Right ventricle myocardium inferior (tissue), 1 donor: ENCODE data around the gene PRLHR. TPM values are rescaled to one million over a fixed set of nuclear protein-coding genes. Genes with fewer than 3 reads are reported as not detected.

Experiments used
- ATAC-seq: fragments of 200-7000 bp; cut with Tn5 transposase; one replicate; pipeline ENCODE4 v1.9.1; 2020; ENCODE audit warnings: mild to moderate bottlenecking, moderate library complexity
- DNase-seq: peaks from one replicate; pipeline ENCODE4 v3.0.0; 2021; ENCODE audit errors: missing footprints
- intact Hi-C: fragments of 100-400 bp; cut with DNase I; formaldehyde crosslinking; loops from one replicate; pipeline ENCODE4 v1.11.0; 2022
- total RNA-seq: library from RNA; stranded (reverse); fragmentation: NEBNext Ultra II Directional; extraction: Animal tissue kit (Norgen Biotek cat#: 25700); gene quantifications from one replicate; pipeline ENCODE4 v1.2.1, GENCODE V29; 2021
- donor health status: DM: no; HTN: yes; CAD: no; lungs with severe emphysema.

PRLHR gene
- total RNA-seq, 1 donor from 2014 or later = not detected

DNA sequence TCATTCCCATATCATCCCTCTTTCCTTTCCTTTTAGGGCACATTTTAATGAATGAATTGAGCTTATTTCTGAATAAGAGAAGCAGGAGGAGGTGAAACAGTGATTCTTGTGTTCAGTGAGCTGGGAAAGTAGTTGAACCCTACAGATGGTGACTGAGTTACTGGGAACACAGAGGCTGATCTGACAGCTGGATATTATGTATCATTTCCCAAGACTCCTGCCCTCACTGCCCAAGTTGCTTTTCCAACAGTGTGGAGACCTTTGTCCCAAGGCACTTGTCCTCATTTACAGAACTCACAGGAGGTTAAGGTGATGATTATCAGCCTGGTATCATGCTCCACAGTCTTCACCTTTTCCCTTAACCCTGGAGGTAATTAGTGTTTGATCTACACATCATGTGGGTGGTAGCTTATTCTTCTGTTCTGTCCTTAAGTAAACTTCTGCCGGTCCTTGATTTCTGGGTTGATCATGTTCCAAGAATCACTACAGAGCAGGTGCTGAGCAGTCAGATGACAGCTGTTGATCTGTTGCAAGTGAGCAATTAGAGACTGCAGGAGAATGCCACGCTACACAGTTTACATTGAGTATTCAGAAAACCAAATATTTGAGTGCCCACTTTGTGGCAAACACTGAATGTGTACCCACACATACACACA lies 2.6 kb downstream of the PRLHR start:
- DNase-seq = no peak
- intact Hi-C loops = no loop called here

DNA sequence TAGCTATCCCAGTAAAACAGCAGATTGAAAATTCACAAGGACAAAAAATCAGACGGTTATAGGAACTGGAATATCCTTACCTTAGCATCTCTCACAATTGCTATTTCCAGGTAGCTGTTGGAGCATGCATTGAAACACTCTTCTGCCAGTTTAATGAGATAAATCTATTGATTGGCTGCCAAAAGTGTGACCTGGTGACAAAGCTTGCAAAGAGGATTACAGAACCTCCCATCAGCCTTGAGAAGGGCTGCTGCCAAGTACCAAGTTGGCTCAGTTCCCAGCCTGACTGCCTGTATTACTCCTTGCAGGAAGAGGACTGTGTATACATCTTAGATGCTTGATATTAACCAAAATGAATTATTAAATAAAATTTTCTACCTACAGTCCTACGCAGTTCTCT lies 5.1 kb downstream of the PRLHR start:
- ATAC-seq (no peak), DNase-seq (no peak)
- intact Hi-C loops = no loop called here

More for the DNA sequence above, 2.6 kb downstream of the PRLHR start:
- ATAC-seq = no peak

DNA sequence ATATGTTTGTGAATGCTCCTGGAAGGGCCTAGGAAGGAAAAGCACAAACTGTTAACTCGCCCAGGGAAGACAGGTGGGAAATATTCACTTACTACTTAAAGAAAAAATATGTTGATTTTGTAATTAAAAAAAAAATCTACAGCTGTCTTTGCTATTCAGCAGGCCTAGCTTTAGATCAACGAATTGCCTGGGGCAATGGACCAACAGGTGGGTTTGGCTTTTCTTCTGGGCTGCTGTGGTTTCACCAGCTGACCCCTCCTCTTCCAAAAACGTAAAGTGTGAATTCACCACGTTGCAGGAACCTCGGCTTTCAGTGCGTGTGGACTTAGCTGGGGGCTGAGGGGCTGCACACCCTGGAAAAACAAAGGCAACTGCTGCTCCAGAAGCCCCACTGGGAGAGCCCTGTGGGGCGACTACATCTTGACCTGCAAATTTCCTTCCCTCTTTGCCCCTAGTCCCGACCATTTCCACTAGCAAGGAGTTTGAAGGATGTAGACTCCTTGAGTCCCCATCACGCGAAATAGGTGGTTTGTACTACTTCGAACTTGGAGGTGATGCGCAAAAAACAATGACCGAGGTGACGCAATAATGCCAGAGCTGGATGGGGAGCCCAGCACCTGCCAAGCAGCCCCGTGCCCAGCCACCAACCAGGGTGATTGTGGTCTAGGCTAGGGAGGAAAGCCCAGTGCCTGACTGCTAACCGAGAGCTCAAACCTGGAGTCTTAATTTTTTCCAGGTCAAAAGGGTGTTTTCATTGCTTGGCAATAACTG lies 7.4 kb downstream of the PRLHR start:
- intact Hi-C loops = no loop called here
- DNase-seq (no peak), ATAC-seq (no peak)

DNA sequence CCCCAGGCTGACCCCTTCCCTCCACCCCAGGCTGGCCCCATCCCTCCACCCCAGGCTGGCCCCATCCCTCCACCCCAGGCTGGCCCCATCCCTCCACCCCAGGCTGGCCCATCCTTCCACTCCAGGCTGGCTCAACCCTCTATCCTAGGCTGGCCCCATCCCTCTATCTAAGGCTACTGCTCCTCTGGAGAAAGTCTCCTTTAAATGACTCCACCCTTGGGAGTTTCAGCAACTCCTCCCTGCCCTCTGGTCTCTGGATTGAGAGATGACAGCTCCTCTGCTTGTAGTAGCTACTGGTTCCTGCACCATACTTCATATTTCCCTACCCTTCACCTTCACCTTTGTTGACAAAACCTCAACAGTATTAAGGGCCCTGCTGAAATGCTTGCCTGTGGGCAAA lies 8.5 kb downstream of the PRLHR start:
- DNase-seq = no peak
- ATAC-seq = no peak
- intact Hi-C loops = no loop called here

DNA sequence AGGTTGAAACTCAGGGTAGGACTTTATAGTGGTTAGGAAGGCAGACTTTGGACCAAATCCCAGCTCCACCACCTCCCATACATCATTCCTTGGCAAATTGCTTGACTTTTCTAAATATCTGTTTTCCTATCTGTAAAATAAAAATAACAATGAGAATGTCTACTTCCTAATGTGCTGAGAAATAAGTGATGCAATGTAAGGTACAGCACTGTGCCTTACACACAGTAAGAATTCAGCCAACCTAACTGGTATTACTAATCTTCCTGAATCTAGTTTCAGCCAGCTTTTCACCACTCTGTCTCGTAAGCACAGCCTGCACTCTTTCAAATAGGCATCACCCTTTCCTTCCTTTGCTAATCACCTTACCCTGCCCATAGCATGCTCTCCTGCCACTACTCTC lies 9.7 kb downstream of the PRLHR start:
- ATAC-seq = no peak
- no peak for DNase-seq
- intact Hi-C loops = no loop called here

DNA sequence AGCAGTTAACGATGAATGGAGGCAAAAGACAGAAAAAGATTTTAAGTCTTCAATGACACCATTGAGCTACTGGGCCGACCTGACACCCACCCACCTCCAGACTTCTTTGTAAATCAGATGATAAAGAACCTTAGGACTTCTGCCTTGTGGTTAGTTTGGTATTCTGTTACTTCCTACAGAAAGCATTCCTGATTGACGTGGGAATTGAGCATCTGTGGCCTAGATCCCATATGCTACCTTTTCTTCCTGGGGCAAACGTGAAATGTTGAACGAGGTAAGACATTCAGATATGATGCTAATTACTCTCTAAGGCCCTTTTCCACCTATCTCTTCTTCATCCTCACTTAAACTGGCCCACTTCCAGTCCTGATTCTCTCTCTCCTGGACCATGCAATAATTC lies 10.2 kb downstream of the PRLHR start:
- ATAC-seq = no peak
- intact Hi-C loops = no loop called here
- no peak for DNase-seq

DNA sequence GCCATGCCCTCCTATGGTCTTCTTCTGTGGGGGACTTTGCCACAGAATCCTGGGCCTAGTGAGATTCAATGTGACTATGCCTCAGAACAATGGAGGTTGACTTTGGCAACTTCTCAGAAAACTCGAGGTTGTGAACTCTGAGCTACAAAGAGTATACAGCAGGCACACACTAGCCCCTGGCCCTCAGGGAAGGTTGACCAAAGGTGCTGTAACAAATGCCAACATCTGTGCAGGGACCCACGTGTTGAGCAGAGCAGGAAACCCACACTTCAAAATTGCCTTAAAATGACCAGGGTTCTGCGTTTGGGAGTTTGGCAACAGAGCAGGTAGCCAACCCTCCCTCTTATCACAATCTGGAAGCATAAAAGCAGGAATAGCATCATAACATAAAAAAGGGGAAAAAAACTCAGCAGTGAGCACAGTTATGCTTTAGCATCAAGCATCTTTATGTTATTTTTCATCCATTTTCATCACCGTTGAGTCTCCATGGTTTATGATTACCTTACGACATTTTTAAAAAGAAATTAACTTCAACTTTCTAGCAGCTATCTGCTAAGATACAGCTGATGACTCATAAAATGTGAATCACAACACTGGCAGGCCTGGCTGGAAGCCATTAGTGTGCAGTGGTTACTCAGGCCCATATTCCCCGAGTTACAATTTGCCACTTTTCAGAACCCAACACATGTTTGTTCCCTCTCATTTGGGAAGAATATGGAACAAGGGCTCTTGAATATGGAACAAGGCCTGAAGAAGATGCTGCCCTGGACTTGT lies 11.1 kb downstream of the PRLHR start:
- DNase-seq (no peak), ATAC-seq (no peak)
- intact Hi-C loops = no loop called here

DNA sequence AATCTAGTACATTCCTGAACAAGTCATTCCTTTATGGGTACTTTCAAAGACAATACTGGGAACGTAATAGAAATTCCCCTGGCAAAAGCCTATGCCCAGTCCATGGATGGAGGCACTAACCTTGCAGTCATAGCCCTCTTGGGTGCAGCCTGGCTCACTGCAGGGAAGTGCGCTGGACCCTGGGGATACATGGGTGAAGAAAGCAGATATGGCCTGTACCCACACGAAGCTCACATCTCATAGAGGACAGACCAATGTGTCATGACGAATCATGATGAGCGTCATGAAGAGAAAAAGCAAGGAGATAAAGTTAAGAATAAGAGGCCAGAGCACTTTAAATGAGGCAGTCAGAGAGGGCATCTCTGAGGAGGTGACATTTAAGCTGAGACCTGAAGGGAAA lies 11.8 kb downstream of the PRLHR start:
- DNase-seq = no peak
- ATAC-seq = no peak
- intact Hi-C loops = no loop called here

DNA sequence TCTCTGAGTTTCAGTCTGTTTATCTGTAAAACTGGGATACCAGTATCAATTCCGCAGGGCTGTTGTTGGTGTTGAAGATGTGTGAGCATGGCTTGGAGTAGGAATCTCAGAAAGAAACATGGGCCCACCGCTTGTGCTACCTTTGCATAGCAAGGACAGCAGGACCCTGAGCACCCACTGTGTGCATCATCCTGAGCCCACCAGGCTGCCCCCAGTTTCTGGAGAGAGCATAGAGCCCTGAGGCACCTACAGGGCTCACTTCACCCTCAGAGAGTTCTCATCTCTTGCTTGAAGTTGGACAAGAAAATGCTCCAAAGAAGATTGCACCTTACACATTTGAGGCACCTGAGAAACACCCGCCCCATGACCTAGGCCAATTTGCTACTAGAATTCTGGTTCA lies 12.9 kb downstream of the PRLHR start:
- ATAC-seq = no peak
- intact Hi-C loops = no loop called here
- DNase-seq = no peak

DNA sequence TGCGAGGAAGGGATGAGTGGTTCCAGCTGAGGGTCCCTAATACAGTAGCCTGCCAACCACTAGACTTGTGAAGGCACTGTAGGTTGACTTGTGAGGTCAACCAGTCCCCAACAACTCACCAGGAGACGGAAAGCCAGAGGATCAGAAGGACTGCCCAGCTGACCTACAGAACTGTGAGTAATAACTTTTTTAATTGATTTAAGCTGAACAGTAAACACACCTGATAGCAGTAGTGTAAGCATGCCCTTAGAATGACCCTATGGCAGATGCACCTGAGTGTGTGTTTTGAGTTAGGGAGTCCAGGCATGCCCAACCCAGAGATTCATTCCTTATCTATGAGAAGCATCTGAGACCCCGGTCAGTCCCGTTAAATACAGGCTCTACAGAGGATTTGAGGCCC lies 14.1 kb downstream of the PRLHR start:
- intact Hi-C loops = no loop called here
- no peak for ATAC-seq
- no peak for DNase-seq

DNA sequence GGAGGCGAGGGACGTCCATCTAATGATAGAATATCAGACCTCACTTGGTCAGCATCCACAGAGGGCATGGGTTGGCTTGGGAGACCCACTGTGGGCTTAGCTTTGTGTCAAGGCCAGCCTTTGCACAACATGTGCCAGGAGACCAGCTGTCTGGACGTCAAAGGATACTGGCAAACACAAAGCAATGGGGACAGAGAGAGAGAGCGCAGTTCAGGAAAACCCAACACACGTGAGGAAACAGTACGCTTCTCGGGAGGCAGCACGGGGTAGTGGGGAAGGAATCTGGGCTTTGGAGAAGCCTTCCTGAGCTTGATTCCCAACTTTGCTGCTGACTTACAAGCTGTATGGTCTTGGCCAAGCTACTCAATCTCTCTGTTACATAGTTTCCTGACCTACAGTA lies 14.7 kb downstream of the PRLHR start:
- intact Hi-C loops = no loop called here
- ATAC-seq (no peak), DNase-seq (no peak)

DNA sequence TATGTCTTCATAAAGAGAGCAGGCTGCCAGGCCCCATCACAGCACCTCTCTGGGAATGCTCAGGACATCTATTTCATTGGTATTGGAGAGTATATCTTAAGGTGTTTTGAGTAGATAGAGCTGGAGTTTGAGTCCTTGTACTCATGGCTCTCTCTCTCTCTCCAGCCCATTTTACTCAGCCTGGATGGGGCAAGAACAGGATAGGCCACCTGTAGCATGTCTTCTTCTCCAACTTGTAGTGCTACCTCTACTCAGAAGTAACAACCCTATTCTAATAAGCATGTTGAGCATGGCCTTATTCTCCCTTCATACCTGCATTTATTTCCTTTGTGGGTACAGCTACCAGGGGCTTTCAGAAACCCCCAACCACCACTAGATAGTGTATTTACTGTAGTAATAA lies 21.9 kb downstream of the PRLHR start:
- no peak for DNase-seq
- no peak for ATAC-seq
- intact Hi-C loops = no loop called here

DNA sequence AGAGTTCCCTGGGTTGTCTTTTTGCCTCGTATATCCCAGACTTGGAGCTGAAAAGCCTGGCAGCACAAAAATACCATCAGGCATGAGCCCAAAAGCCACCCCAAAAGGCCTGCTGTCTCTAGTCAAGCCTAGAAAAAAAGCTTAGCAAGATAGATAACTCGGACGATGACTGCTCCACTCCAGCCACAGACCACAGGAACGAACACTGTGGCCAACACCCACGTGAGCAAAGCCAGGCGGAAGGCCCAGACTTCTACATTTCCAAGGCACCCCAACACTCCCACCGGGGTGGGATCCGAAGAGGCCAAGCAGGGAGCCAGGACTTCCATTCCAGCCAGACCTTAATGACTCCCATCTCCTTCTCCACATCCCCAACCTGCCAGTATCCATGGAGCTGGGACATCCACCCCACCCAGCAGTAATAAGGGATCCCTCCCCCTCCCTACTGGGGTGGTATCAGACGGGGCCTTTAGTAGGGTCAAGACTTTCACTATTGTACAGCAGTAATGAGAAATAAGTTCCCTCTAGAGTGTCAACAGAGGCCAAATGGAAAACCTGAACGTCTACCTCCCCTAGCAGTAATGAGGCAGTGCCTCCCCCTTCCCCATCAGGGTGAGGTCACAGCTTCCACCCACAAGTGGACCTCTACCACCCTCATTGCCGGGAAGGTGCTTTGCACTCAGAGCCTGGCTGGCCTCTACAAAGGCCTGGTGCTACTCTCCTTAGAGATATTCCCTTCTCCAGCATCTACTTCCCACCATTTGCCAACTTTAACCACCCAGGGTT lies 23.0 kb downstream of the PRLHR start:
- DNase-seq (no peak), ATAC-seq (no peak)
- intact Hi-C loops = no loop called here

DNA sequence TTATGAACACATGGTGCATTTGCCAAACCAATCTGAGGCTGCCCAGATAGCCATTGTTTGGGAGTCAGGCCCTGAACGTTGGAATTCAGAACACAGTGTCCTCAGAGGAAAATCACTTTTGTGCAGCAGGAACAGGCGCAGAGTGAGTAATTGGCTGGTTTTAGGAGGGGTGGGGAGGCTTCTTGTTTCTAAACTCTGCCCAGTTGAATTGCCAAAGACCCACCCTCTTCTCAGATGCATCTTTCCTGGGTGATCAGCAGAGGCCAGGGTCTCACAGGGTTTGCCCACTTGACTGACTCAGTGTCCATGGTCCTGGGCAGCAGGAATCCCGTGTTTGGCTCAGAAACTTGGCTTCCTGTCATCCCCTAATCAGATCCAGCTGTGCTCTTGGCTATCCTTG lies 24.3 kb downstream of the PRLHR start:
- DNase-seq = no peak
- peak; percentile 68 for ATAC-seq
- intact Hi-C loops = no loop called here

DNA sequence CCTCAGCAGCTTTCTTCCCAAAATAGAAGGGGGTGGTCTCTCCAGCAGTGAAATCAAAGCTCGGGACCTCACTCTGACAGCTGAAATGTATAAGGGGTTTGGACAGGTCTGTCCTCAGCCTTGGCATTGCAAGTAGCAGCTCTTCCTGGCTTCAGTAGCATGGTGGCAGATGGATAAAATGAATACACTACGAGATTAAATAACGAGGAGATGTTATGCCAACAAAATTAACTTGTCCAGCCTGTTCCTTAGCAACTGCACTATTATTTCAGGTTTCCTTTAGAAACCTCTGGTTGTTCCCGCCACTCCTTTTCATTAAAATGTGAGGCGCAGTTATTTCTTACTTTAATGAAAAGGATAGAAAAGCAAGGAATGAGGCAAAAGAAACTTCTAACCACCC lies 24.9 kb downstream of the PRLHR start:
- ATAC-seq (no peak), DNase-seq (no peak)
- intact Hi-C loops = no loop called here

DNA sequence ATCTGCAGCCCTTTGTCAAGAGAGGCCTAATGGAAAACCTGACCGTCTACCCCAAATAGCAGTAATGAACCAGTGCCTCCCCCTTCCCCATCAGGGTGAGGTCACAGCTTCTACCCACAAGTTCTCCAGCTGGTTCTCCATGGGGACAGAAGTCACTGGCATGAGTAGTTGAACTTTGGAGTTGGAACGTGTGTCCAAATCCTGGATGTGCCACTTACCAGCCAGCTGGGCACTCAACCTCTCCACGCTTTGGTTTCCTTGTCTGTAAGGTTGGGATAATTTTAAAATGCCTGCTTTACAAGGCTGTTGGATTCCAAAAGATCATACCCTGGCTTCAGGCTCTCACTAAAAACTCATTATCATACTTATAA lies 25.6 kb downstream of the PRLHR start:
- intact Hi-C loops = loop anchor here (1.0 to 10.0 kb wide), 2 partner anchors 151 to 455 kb away; partner anchors contain the start of gene NANOS1
- ATAC-seq (no peak), DNase-seq (no peak)

DNA sequence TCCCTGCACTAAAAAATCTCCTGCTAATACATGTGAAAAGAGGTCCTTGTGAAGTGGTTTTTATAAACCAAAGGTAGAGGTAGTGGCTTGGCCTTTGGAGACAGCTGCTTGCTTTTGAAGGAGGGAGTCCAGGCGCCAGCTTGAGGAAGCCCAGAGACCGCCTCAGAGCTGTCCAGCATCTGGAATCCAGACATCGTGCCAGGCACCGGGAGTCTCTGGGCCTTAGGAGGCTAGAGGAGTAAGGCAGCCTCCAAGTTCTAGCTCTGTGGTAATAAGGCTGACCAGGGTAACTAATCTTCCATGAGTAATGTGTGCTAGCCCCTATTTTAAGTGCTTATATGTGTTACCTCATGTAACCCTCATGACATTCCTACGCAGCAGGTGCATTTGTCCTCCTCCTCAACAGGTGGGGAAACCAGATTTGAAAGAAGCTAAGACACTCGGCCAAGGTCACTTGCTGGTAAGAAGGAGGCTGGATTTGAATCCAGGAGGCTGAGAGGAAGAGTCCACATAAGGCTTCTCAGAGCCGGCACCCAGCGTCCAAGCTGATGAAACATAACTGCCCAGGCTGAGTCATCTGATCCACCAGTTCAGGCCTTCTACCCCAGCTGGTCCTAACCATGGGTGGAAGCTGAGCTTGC lies 26.1 kb downstream of the PRLHR start:
- DNase-seq (no peak), ATAC-seq (no peak)
- intact Hi-C loops = loop anchor here (1.0 to 10.0 kb wide), 2 partner anchors 152 to 455 kb away; partner anchors contain the start of gene NANOS1

DNA sequence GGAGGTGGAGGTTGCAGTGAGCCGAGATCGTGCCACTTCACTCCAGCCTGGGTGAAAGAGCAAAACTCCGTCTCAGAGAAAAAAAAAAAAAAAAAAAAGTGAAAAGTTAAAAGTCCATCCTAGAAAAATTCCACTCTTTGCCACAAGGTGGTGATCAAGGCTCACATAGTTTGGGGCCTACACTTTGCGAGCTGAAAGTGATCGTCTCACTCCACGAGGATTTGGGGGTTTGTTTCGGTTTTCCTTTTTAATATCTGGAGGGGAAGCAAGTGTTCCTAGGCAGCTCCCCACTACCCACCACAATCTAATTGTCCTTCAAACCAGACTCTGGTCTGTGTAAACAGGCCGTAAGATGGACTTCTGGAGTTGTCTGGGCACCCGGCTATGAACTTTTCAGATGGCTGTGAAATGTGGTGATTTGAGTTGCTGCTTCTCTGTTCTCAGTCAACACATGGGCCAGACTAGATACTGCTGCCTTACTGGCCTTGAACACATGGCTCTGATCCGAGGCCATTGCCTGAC lies 27.1 kb downstream of the PRLHR start:
- intact Hi-C loops = loop anchor here (1.0 to 10.0 kb wide), 2 partner anchors 233 to 456 kb away; partner anchors contain the start of gene NANOS1
- peak; percentile 62 for ATAC-seq
- DNase-seq = no peak
